PC-3 (cell line): ENCODE data around the gene BSN. TPM values are rescaled to one million over a fixed set of nuclear protein-coding genes. Genes with fewer than 3 reads are reported as not detected.
A peak's percentile ranks its signal among the peaks of the same experiment; 100 is the strongest.

Experiments
- ATAC-seq: fragments of 200-7000 bp; cut with Tn5 transposase; 2 replicates; pipeline ENCODE4 v1.9.1; 2020; ENCODE audit warnings: mild to moderate bottlenecking, moderate library complexity
- BruUV-seq: library from RNA; stranded (reverse); fragments of 400-500 nt; replicated peaks from 2 replicates; lab custom pipeline; 2021; lab: Mats Ljungman, UMichigan
- CTCF ChIA-PET: fragments of 300-600 bp; sonication (Branson Sonifier 250); formaldehyde crosslinking; loops from one replicate; lab custom pipeline; 2022; ENCODE audit warnings: antibody characterized with exemption; lab: Charles Lee
- POLR2A ChIA-PET: fragments of 300-600 bp; sonication (Branson Sonifier 250); formaldehyde crosslinking; loops from one replicate; lab custom pipeline; 2022; ENCODE audit warnings: antibody characterized with exemption; ENCODE audit not compliant: unreplicated experiment; lab: Charles Lee
- DNase-seq: peaks from one replicate; pipeline ENCODE4 v3.0.0-alpha.2; 2015
- H2AFZ ChIP-seq: fragments of 300-600 bp; sonication (generic); 2 replicates; pipeline ENCODE4 v1.6.0; 2016; ENCODE audit warnings: antibody characterized with exemption, low read length
- H3F3A ChIP-seq: fragments of 300-600 bp; sonication (generic); one replicate; pipeline ENCODE4 v1.6.0; 2017; ENCODE audit warnings: antibody characterized with exemption, low read length, control low read depth, mild to moderate bottlenecking; ENCODE audit not compliant: unreplicated experiment
- H3K27ac ChIP-seq: fragments of 300-600 bp; sonication (generic); 2 replicates; pipeline ENCODE4 v1.5.1; 2016; ENCODE audit warnings: mild to moderate bottlenecking, low read length
- H3K27me3 ChIP-seq: fragments of 300-600 bp; sonication (generic); 2 replicates; pipeline ENCODE4 v1.6.1; 2016; ENCODE audit warnings: low read length, mixed read lengths
- H3K36me3 ChIP-seq: fragments of 300-600 bp; sonication (generic); 2 replicates; pipeline ENCODE4 v1.6.1; 2016; ENCODE audit warnings: low read depth, mixed run types, low read length, mixed read lengths
- H3K4me1 ChIP-seq: fragments of 300-600 bp; sonication (generic); 2 replicates; pipeline ENCODE4 v1.5.1; 2016; ENCODE audit warnings: low read length; ENCODE audit not compliant: insufficient read depth
- H3K4me2 ChIP-seq: fragments of 300-600 bp; sonication (generic); 2 replicates; pipeline ENCODE4 v1.6.0; 2016; ENCODE audit warnings: low read length
- H3K4me3 ChIP-seq: fragments of 300-600 bp; sonication (generic); 2 replicates; pipeline ENCODE4 v1.5.1; 2016; ENCODE audit warnings: mild to moderate bottlenecking, low read length, mixed read lengths
- H3K79me2 ChIP-seq: fragments of 300-600 bp; sonication (generic); 2 replicates; pipeline ENCODE4 v1.6.1; 2017; ENCODE audit warnings: low read length, mixed read lengths
- H3K9ac ChIP-seq: fragments of 300-600 bp; sonication (generic); 2 replicates; pipeline ENCODE4 v1.6.0; 2016; ENCODE audit warnings: mild to moderate bottlenecking, low read length
- H3K9me2 ChIP-seq: fragments of 300-600 bp; sonication (generic); replicated peaks from 2 replicates; pipeline ENCODE4 v1.6.1; 2016; ENCODE audit warnings: mixed run types, low read length, mixed read lengths
- H3K9me3 ChIP-seq: fragments of 300-600 bp; sonication (generic); 2 replicates; pipeline ENCODE4 v1.6.1; 2016; ENCODE audit warnings: low read length, mixed read lengths
- H4K20me1 ChIP-seq: fragments of 300-600 bp; sonication (generic); 2 replicates; pipeline ENCODE4 v1.6.1; 2016; ENCODE audit warnings: low read length, mixed read lengths
- CTCF ChIP-seq: fragments of 300-600 bp; sonication (generic); conservative IDR thresholded peaks from 2 replicates; pipeline ENCODE4 v1.5.1; 2017; ENCODE audit warnings: antibody characterized with exemption, low read depth, mild to moderate bottlenecking, low read length
- EZH2 ChIP-seq: fragments of 300-600 bp; sonication (generic); IDR thresholded peaks from one replicate; pipeline ENCODE4 v1.6.1; 2017; ENCODE audit warnings: antibody characterized with exemption, mild to moderate bottlenecking, low read length; ENCODE audit not compliant: unreplicated experiment
- EZH2phosphoT487 ChIP-seq: fragments of 300-600 bp; sonication (generic); IDR thresholded peaks from 2 replicates; pipeline ENCODE4 v1.6.1; 2018; ENCODE audit warnings: mild to moderate bottlenecking, antibody characterized with exemption, low read length, borderline replicate concordance
- intact Hi-C: fragments of 100-400 bp; cut with micrococcal nuclease; formaldehyde crosslinking; loops from 2 replicates; pipeline ENCODE4 v1.9.0; 2023
- total RNA-seq: library from RNA; depleted of rRNA; stranded (reverse); fragments of >200 nt; gene quantifications from 2 replicates; pipeline ENCODE4 v1.2.3, GENCODE V29; 2014

BSN gene
- total RNA-seq, 1 experiment from 2014 or later = 0.80 TPM

GRCh38 chr3:49591615-49592014, 37.3 kb downstream of the BSN start:
- BruUV-seq = no TSS peak
- DNase-seq (no peak), ATAC-seq (no peak)
- Histone ChIP-seq H3K27ac (no peak overlapping the region), H4K20me1 (no peaks in the 10 kb centered on the region), H3K9me3 (peaks cover 5% of the 10 kb centered on the region; the same call in 1 of the 2 replicates), H3K36me3 (no peaks in the 10 kb centered on the region), H3K4me1 (peaks cover 10% of the 10 kb centered on the region; the same call in 1 of the 2 replicates), H3K4me2 (no peak overlapping the region), H3K27me3 (no peaks in the 10 kb centered on the region), H3F3A (no peaks in the 10 kb centered on the region), H2AFZ (no peak overlapping the region), H3K4me3 (no peak overlapping the region), H3K9me2 (no peaks in the 10 kb centered on the region), H3K79me2 (no peaks in the 10 kb centered on the region), H3K9ac (no peak overlapping the region)
- TF ChIP-seq EZH2phosphoT487 = no peak
- TF ChIP-seq CTCF = no peak
- TF ChIP-seq EZH2 = no peak
- ChIA-PET CTCF (no interaction called here), POLR2A (no interaction called here)
- intact Hi-C loops = no loop called here

- Histone ChIP-seq H3K79me2 (no peaks in the 10 kb centered on the region), H3K36me3 (no peaks in the 10 kb centered on the region), H3K27ac (peak overlapping the region; percentile 27), H4K20me1 (no peaks in the 10 kb centered on the region), H3K9me3 (peaks cover 5% of the 10 kb centered on the region; the same call in 1 of the 2 replicates), H3K27me3 (no peaks in the 10 kb centered on the region), H3F3A (no peaks in the 10 kb centered on the region), H3K4me1 (peaks cover 10% of the 10 kb centered on the region; the same call in 1 of the 2 replicates), H3K9me2 (no peaks in the 10 kb centered on the region), H3K4me3 (no peak overlapping the region), H2AFZ (no peak overlapping the region), H3K9ac (no peak overlapping the region), H3K4me2 (peak overlapping the region; percentile 40; the same call in 1 of the 2 replicates)
- DNase-seq (peak; percentile 80), ATAC-seq (peak; percentile 97)
- TF ChIP-seq EZH2phosphoT487 = no peak
- no peak for TF ChIP-seq CTCF
- BruUV-seq = no TSS peak
- CTCF ChIA-PET = interaction anchor here (0.6 kb wide), 1 partner anchor 499 kb away, joined by 9 read pairs; the partner anchor contains the start of gene QRICH1
- intact Hi-C loops = loop anchor here (1.0 kb wide), 2 partner anchors 53 to 78 kb away; no protein-coding TSS in a partner anchor
- POLR2A ChIA-PET = interaction anchor here (0.7 kb wide), 1 partner anchor 45 kb away, joined by 4 read pairs; no protein-coding TSS in a partner anchor
Measured at GRCh38 chr3:49593041-49593440, 38.8 kb downstream of the BSN start.

- no peaks in the 10 kb centered on the region for H3K9me3 ChIP-seq
- intact Hi-C loops = no loop called here
- H3K4me2 ChIP-seq = no peak overlapping the region
- TF ChIP-seq EZH2 (no peak), CTCF (no peak), EZH2phosphoT487 (no peak)
- H3K4me1 ChIP-seq = peaks cover 17% of the 10 kb centered on the region
- no peak overlapping the region for H3K4me3 ChIP-seq
- no peak overlapping the region for H2AFZ ChIP-seq
- no peaks in the 10 kb centered on the region for H3F3A ChIP-seq
- H3K9me2 ChIP-seq = no peaks in the 10 kb centered on the region
- CTCF ChIA-PET = no interaction called here
- no peak overlapping the region for H3K9ac ChIP-seq
- H4K20me1 ChIP-seq = no peaks in the 10 kb centered on the region
- DNase-seq (no peak), ATAC-seq (no peak)
- no peaks in the 10 kb centered on the region for H3K79me2 ChIP-seq
- no peaks in the 10 kb centered on the region for H3K27me3 ChIP-seq
- POLR2A ChIA-PET = no interaction called here
- BruUV-seq = no TSS peak
- no peaks in the 10 kb centered on the region for H3K36me3 ChIP-seq
- H3K27ac ChIP-seq = no peak overlapping the region
Measured at GRCh38 chr3:49600781-49601180, 46.5 kb downstream of the BSN start.
